Measurements from ENCODE around the gene TRIO. TPM values are rescaled to one million over a fixed set of nuclear protein-coding genes. Genes with fewer than 3 reads are reported as not detected.

Gene TRIO
- total RNA-seq, 1 experiment from 2014 or later, result 50.9 TPM

GRCh38 chr5:14353726-14354474, 210.8 kb downstream of the TRIO start:
- no peak for DNase-seq (ENCODE audit: low spot score)

- no peak for DNase-seq (ENCODE audit: low spot score)
These were observed 212.2 kb downstream of the TRIO start for GRCh38 chr5:14355391-14355790.

GRCh38 chr5:14356305-14356704, 213.2 kb downstream of the TRIO start:
- DNase-seq (ENCODE audit: low spot score), result no peak

- DNase-seq (ENCODE audit: low spot score), result no peak
These were observed 214.3 kb downstream of the TRIO start for GRCh38 chr5:14357441-14357840.

DNA sequence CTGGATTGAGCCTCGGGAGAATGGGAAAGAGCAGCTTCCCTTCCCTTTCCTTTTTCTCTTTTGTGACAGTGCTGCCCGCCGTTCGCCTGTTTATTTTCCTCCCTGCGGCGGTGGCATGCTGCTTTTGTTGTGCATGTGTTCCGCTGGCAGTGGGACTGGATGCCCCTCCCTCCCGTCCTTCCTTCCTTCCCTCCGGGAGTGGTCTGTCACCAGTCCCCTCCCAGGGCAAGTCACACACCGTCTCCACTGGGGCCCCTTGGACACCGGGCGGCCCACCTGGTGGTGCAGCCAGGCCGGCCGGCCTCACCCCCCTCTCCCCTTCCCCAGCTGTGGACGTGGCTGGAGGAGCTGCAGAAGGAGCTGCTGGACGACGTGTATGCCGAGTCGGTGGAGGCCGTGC, 214.7 kb downstream of the TRIO start:
- no peak for DNase-seq (ENCODE audit: low spot score)

- no peak for DNase-seq (ENCODE audit: low spot score)
These were observed 215.4 kb downstream of the TRIO start for GRCh38 chr5:14358536-14358935.

DNA sequence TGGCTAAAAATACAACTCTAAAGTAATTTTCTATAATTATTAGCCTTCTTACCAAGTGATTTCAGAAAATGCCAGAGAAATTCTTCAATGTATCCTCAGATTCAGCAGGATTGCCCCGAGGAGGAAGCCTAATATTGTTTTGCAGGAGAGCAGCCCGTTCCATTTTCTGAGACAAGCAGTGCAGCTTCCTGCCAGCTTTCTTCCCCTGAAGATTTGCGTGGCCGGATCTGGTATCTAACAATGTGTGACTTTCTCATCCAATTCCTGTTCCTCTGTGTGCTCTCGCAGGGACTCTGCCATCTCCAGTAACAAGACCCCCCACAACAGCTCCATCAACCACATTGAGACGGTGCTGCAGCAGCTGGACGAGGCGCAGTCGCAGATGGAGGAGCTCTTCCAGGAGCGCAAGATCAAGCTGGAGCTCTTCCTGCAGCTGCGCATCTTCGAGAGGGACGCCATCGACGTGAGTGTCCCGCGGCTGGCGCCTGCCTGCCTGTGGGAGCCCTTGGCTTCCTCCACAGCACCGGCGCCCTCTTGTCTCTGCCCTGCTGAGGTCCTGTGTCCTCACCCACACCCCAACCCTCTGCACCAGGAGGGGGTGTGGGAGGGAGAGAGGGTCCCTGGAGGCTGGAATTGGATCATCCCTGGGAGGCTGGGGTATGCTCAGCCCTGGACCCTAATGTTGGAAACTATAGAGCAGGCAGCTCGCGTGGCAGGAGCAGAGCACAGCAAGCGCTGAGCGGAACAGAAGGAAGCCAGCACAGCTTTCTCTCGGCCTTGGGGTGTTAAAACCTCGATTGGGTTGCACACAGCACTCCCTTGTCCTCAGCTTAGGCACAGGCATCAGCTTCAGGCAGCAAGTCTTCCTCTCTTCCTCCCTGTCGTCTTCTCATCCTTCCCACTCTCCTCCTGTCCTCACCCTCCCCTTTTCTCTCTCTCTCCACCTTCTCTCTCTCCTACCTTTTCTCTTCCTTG, 216.2 kb downstream of the TRIO start:
- no peak for DNase-seq (ENCODE audit: low spot score)

- no peak for DNase-seq (ENCODE audit: low spot score)
These were observed 219.3 kb downstream of the TRIO start for GRCh38 chr5:14362491-14362890.

GRCh38 chr5:14364096-14364495, 221.0 kb downstream of the TRIO start:
- no peak for DNase-seq (ENCODE audit: low spot score)

DNA sequence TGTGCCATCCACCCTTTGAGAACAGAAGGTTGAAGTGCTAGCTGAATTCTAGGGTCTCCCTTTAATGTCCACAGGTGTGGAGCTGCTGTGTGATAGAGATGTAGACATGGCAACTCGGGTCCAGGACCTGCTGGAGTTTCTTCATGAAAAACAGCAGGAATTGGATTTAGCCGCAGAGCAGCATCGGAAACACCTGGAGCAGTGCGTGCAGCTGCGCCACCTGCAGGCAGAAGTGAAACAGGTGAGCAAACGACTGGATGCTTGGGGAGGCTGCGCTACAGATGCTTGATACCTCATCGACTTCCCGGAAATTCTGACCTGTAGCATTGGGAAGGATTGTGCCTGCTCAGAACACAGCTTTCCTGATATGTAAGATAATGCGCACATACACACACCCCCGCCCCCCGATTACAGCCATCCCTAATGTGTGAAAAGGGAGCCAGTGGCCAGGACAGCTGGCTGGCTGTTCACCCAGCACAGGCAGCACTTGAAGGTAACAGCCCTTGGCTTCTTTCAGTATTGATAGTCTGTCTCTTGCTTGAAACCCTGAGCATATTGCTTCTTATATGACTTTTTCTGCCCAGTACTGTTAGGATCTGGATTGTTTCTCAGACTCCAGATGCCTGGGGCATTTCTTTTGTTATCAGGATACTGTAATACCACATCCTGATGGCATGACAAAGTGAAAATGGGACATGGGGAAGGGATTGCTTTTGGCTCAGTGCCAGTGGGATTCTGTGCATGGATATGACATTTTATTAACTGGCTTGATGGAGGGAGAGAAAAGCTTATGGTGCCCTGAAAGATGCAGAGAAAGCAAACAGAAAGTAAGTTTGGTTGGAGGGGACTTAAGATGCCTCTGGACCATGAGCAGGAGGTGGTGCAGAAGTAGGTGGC, 221.7 kb downstream of the TRIO start:
- DNase-seq (ENCODE audit: low spot score), result no peak

- peak; percentile 70 for DNase-seq (ENCODE audit: low spot score)
These were observed 222.8 kb downstream of the TRIO start for GRCh38 chr5:14365831-14366430.

- DNase-seq (ENCODE audit: low spot score), result no peak
These were observed 223.6 kb downstream of the TRIO start for GRCh38 chr5:14366763-14367162.

DNA sequence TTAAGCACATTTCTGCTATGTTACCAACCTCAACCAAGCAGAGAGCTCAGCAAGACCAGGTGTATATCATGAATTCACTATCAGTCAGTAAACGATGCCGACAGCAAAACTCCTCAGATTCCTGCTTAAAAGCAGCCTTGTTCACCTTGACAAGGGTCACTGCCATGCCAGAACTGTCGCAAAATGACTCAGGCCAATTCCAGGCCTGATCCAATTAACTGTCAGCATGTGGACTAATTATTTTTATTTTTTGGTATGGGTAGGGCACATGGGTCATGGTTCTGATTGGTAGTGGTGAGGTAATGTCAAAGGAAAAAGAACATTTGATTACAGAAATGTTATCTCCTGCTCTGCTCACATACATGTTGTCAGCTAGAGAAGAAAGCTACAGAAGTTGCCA, 224.2 kb downstream of the TRIO start:
- no peak for DNase-seq (ENCODE audit: low spot score)

DNA sequence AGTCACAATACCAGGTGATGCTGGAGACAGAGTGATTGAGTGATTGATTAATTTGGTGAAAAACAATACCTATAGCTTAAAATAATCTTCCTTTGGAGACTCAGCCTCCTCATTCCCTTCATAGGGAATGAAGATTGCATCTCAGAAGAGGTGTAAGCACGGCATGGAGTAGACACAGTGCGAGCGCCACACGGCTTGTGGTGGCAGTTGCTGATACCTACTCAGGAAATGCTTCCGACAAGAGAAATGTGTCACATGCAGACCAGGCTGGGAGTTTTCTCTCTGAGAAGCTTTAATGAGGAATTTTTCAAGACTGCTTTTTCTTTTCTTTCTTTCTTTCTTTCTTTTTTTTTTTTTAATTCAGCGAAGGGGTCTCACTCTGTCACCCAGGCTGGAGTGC, 226.6 kb downstream of the TRIO start:
- no peak for DNase-seq (ENCODE audit: low spot score)

DNA sequence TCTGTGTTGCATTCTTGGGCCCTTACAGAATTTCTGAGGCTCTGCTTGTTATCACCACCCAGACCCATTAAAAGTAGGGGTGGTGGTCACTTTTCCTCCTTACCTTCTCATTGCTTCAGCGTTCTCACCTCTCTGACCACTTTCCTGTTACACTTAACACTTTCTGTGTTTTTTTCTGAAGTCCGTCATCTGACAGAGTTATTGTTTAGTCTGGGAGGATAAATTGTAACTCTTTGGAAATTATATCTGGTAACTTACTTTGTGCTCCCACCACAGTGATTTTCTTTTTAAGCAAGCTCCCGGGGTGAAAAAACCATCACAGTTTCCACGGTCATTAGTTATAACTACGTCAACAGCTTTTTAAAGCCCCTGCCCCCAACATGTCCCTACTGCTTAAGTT, 227.2 kb downstream of the TRIO start:
- no peak for DNase-seq (ENCODE audit: low spot score)

GRCh38 chr5:14373685-14374084, 230.5 kb downstream of the TRIO start:
- no peak for DNase-seq (ENCODE audit: low spot score)

DNA sequence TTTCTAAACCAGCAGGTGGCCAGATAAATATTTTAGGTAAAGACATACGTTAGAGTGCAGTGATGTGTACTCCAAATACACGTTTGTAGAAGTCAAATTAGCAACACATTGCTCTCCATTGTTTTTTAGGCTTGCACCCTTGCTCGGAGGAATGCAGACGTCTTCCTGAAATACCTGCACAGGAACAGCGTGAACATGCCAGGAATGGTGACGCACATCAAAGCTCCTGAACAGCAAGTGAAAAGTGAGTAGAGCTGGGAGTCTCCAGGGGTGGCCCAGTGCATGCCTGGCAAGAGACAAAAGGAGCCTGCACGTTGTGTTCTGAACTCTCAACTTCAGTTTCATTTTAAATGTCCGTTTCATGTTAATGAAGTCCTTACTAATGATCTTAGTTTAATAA, 231.0 kb downstream of the TRIO start:
- no peak for DNase-seq (ENCODE audit: low spot score)

GRCh38 chr5:14376789-14377188, 233.6 kb downstream of the TRIO start:
- no peak for DNase-seq (ENCODE audit: low spot score)

DNA sequence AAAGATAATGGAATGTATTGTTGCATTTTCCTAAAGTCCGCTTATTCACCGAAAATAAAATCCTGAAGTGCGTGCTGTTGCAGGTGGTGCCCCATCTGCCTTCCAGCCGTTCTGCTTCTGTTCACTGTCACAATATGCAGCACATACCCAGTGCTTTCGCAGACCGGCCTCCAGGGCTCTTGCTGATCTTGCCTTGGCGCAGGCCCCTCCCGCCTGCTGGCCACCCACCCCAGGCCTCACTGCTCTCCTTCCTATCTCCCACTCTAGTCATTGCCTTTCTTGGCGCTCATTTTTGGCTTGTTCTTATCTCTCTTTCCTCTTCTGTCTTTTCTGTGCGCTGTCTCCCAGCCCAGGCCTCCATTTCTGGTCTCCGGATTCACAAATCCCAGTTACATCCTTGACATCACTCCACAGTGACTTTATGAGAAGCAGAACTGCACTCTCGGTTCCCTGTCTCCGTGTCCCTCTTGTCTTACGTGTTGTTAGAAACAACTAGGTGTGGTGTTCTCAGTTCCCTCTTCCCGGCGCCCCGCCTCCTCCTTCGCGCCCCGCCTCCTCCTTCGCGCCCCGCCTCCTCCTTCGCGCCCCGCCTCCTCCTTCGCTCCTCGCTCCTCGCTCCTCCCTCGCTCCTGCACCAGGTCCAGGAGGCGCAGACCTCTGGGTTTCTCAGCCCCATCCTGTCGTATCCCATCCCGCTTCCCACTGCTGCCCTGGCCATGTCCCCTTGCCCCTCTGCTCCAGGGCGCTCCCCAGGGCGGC, 236.8 kb downstream of the TRIO start:
- DNase-seq (ENCODE audit: low spot score), result no peak

DNA sequence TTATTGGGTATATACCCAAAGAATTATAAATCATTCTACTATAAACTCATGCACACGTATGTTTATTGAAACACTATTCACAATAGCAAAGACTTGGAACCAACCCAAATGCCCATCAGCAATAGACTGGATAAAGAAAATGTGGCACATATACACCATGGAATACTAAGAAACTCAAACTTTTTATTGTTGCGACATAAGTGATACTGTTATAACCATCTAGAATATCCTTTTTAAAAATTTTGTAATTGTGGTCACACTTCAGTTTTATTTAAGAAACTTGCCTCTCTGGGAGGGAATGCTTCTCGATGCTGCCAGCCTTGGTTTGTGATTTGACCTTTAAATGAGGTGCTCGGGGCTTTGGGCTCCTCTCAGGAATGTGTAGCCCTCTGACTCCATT, 237.6 kb downstream of the TRIO start:
- no peak for DNase-seq (ENCODE audit: low spot score)

- DNase-seq (ENCODE audit: low spot score), result no peak
These were observed 239.5 kb downstream of the TRIO start for GRCh38 chr5:14382640-14383039.
